Memory B cell (primary cell): ENCODE measurements around the gene NFKBIA.
"Not testable (repeated sequence)": the region's sequence is repeated elsewhere in the genome, so short reads cannot be mapped to it uniquely, and the experiment has no call there.

Source experiments
- ATAC-seq: fragments of 150-1000 bp; cut with Tn5 transposase; 2 replicates; pipeline ENCODE4 v1.10.0; 2021; ENCODE audit warnings: low read depth, mild to moderate bottlenecking, moderate library complexity
- DNase-seq, 2 donors: peaks; one replicate each; pipeline ENCODE4 v3.0.0; 2022; ENCODE audit warnings: low spot score in 2 of 2
- H3K27ac Mint-ChIP-seq: one replicate; pipeline ENCODE4 v1.8.0; 2022; ENCODE audit warnings: mild to moderate bottlenecking, moderate library complexity, mixed read lengths
- H3K27me3 Mint-ChIP-seq: one replicate; pipeline ENCODE4 v1.8.0; 2022; ENCODE audit warnings: mixed read lengths
- H3K36me3 Mint-ChIP-seq: one replicate; pipeline ENCODE4 v1.8.0; 2022; ENCODE audit warnings: mild to moderate bottlenecking, mixed read lengths
- H3K4me1 Mint-ChIP-seq: one replicate; pipeline ENCODE4 v1.8.0; 2022; ENCODE audit warnings: mixed read lengths
- H3K4me3 Mint-ChIP-seq: one replicate; pipeline ENCODE4 v1.8.0; 2022; ENCODE audit warnings: mild to moderate bottlenecking, moderate library complexity, mixed read lengths
- H3K9me3 Mint-ChIP-seq: one replicate; pipeline ENCODE4 v1.8.0; 2022; ENCODE audit warnings: mixed read lengths

The NFKBIA gene

DNA sequence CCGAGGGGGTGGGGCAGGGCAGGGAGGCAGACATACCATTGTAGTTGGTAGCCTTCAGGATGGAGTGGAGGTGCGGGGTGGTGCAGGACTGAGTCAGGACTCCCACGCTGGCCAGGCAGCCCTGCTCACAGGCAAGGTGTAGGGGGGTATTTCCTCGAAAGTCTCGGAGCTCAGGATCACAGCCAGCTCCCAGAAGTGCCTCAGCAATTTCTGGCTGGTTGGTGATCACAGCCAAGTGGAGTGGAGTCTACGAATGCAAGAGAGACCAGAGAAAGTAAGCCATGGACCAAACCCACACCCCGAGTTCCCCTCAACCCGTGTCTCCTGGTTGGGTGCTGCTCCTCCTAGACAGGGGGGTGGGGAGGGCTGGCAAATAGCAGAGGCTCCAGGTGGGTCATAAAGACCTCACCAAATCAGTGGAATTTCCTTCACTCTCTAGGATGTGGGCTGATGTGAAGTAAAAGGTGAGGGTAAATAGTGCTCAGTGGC lies 1.4 kb downstream of the NFKBIA start:
- Mint-ChIP-seq H3K27ac (peak overlapping the region; percentile 99), H3K4me1 (peaks cover 47% of the 10 kb centered on the region), H3K9me3 (no peaks in the 10 kb centered on the region), H3K4me3 (peak overlapping the region; percentile 91), H3K36me3 (peaks cover 33% of the 10 kb centered on the region), H3K27me3 (no peaks in the 10 kb centered on the region)
- no peak for ATAC-seq
- peak in 1 of 2 donors; percentile 42 for DNase-seq

GRCh38 chr14:35402323-35403113 lies 2.0 kb downstream of the NFKBIA start:
- no peak for DNase-seq

DNA sequence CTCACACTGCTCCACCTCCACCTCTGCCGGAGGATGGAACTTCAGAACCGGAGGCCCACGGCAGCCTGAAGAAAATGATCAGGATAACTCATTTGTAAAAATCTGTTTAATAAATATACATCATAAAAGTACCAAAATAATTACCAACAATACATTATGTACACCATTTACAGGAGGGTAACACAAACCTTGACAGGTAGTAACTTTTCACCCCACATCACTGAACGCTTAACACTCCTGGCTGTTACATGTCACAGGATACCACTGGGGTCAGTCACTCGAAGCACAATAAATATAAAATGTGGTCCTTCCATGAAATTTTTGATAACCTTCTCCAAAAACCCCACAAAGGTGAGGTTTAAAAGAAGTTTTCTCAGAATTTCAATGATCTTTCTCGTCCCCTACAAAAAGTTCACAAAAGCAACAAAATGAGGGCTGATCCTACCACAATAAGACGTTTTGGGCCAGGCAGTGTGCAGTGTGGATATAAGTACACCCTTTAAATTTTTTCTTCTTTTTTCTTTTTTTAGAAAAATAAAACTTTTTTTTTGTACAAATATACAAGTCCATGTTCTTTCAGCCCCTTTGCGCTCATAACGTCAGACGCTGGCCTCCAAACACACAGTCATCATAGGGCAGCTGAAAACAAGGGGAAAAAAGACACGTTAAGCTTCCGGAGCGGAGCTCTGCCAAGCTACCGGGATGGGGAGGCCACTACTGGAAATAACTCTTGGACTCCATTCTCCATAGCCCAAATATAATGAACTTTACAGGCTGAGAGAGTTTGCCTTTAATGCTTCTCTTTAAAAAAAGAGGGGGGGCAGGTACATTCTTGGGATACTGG lies 2.9 kb downstream of the NFKBIA start:
- Mint-ChIP-seq H3K9me3 (no peaks in the 10 kb centered on the region), H3K4me3 (peak overlapping the region; percentile 91), H3K4me1 (peaks cover 50% of the 10 kb centered on the region), H3K27me3 (no peaks in the 10 kb centered on the region), H3K27ac (peak overlapping the region; percentile 99), H3K36me3 (peaks cover 33% of the 10 kb centered on the region)
- no peak for DNase-seq
- no peak for ATAC-seq

More at GRCh38 chr14:35402323-35403113, 2.0 kb downstream of the NFKBIA start:
- H3K4me1 Mint-ChIP-seq: peaks cover 52% of the 10 kb centered on the region
- H3K27me3 Mint-ChIP-seq: no peaks in the 10 kb centered on the region
- no peaks in the 10 kb centered on the region for H3K9me3 Mint-ChIP-seq
- peak overlapping the region; percentile 99 for H3K27ac Mint-ChIP-seq
- peaks cover 33% of the 10 kb centered on the region for H3K36me3 Mint-ChIP-seq
- ATAC-seq: no peak
- H3K4me3 Mint-ChIP-seq: peak overlapping the region; percentile 91

- Mint-ChIP-seq H3K27ac (peak overlapping the region; percentile 99), H3K27me3 (no peaks in the 10 kb centered on the region), H3K36me3 (peaks cover 33% of the 10 kb centered on the region), H3K9me3 (no peaks in the 10 kb centered on the region), H3K4me3 (peak overlapping the region; percentile 47), H3K4me1 (peaks cover 42% of the 10 kb centered on the region)
- no peak for DNase-seq
- ATAC-seq: no peak
These were observed 3.7 kb downstream of the NFKBIA start for GRCh38 chr14:35400648-35401421.

- peak overlapping the region; percentile 88 for H3K27ac Mint-ChIP-seq
- H3K9me3 Mint-ChIP-seq: no peaks in the 10 kb centered on the region
- no peaks in the 10 kb centered on the region for H3K27me3 Mint-ChIP-seq
- peaks cover 37% of the 10 kb centered on the region for H3K4me1 Mint-ChIP-seq
- peaks cover 33% of the 10 kb centered on the region for H3K36me3 Mint-ChIP-seq
- no peak overlapping the region for H3K4me3 Mint-ChIP-seq
- ATAC-seq (no peak), DNase-seq (no peak)
These were observed 5.2 kb downstream of the NFKBIA start for GRCh38 chr14:35399083-35399937.

GRCh38 chr14:35398071-35398584 lies 6.4 kb downstream of the NFKBIA start:
- H3K4me3 Mint-ChIP-seq: peak overlapping the region; percentile 14
- DNase-seq: no peak
- peaks cover 35% of the 10 kb centered on the region for H3K4me1 Mint-ChIP-seq

DNA sequence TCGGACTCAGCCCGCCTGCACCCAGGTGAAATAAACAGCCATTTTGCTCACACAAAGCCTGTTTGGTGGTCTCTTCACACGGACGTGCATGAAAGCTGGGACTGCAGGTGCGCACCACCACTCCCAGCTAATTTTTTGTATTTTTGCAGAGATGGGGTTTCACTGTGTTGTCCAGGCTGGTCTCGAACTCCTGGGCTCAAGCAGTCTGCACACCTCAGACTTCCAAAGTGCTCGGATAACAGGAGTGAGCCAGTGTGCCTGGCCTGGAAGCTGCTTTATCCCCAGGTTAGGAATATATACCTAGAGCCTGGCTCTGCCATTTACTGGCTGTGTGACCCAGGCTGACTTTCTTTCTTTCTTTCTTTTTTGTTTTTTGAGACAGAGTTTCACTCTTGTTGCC lies 7.9 kb downstream of the NFKBIA start:
- DNase-seq, ATAC-seq, H3K27me3 Mint-ChIP-seq, H3K9me3 Mint-ChIP-seq: not testable (repeated sequence)
- H3K4me3 Mint-ChIP-seq: peak overlapping the region; percentile 21
- peak overlapping the region; percentile 39 for H3K27ac Mint-ChIP-seq
- peaks cover 16% of the 10 kb centered on the region for H3K36me3 Mint-ChIP-seq
- H3K4me1 Mint-ChIP-seq: peaks cover 26% of the 10 kb centered on the region

More at GRCh38 chr14:35398071-35398584, 6.4 kb downstream of the NFKBIA start:
- peak; percentile 36 for ATAC-seq
- peaks cover 27% of the 10 kb centered on the region for H3K36me3 Mint-ChIP-seq
- H3K9me3 Mint-ChIP-seq: no peaks in the 10 kb centered on the region
- H3K27me3 Mint-ChIP-seq: no peaks in the 10 kb centered on the region
- H3K27ac Mint-ChIP-seq: peak overlapping the region; percentile 43

GRCh38 chr14:35395283-35395682 lies 9.3 kb downstream of the NFKBIA start:
- DNase-seq: no peak
- Mint-ChIP-seq H3K4me1 (peaks cover 19% of the 10 kb centered on the region), H3K9me3 (no peaks in the 10 kb centered on the region), H3K4me3 (peak overlapping the region; percentile 78), H3K36me3 (peaks cover 10% of the 10 kb centered on the region), H3K27ac (peak overlapping the region; percentile 70), H3K27me3 (no peaks in the 10 kb centered on the region)
- peak; percentile 40 for ATAC-seq

- H3K27me3 Mint-ChIP-seq: no peaks in the 10 kb centered on the region
- no peak overlapping the region for H3K27ac Mint-ChIP-seq
These were observed 10.1 kb downstream of the NFKBIA start for GRCh38 chr14:35394326-35395013.

DNA sequence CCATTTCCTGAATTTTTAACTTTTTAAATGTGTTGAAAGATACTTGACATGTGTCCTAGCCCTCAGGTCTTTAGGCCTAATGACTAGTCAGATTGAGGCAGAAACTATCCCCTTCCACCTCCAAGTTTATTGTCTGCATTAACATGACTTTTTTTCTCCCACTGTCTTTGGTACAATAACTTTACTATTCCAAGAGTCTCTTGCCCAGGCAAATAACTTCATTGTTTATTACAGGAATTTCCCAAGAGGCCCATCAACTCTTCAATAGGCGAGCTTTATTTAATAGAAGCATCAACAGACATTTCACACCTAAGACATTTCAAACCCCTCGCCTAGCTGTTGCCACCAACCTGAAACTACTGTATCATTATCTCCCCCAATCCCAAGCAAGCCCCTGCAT lies 10.7 kb downstream of the NFKBIA start:
- Mint-ChIP-seq H3K9me3 (no peaks in the 10 kb centered on the region), H3K4me3 (no peak overlapping the region), H3K27ac (no peak overlapping the region), H3K36me3 (no peaks in the 10 kb centered on the region), H3K27me3 (no peaks in the 10 kb centered on the region), H3K4me1 (peaks cover 12% of the 10 kb centered on the region)
- ATAC-seq: no peak
- no peak for DNase-seq

More at GRCh38 chr14:35394326-35395013, 10.1 kb downstream of the NFKBIA start:
- Mint-ChIP-seq H3K9me3 (no peaks in the 10 kb centered on the region), H3K4me3 (no peak overlapping the region), H3K36me3 (peaks cover 6% of the 10 kb centered on the region), H3K4me1 (peaks cover 18% of the 10 kb centered on the region)
- ATAC-seq (no peak), DNase-seq (no peak)

DNA sequence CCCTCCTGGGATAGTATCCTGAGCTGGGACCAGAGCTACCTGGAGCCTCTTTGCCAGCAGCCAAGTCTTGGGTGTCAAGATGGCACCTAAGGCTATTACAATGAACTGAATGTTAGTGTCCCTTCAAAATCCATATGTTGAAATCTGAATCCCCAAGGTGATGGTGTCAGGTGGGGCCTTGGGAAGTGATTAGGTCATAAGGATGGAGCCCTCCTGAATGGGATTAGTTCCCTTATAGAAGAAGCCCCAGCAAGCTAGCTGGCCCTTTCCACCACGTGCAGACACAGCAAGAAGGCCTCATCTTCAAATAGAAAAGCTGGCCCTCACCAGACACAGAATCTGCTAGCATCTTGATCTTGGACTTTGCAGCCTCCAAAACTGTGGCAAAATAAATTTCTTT lies 12.4 kb downstream of the NFKBIA start:
- H3K4me3 Mint-ChIP-seq: no peak overlapping the region
- no peaks in the 10 kb centered on the region for H3K9me3 Mint-ChIP-seq
- no peak for ATAC-seq
- H3K4me1 Mint-ChIP-seq: no peaks in the 10 kb centered on the region
- H3K27me3 Mint-ChIP-seq: no peaks in the 10 kb centered on the region
- H3K36me3 Mint-ChIP-seq: no peaks in the 10 kb centered on the region
- DNase-seq: no peak
- no peak overlapping the region for H3K27ac Mint-ChIP-seq

- no peaks in the 10 kb centered on the region for H3K4me1 Mint-ChIP-seq
- H3K4me3 Mint-ChIP-seq: no peak overlapping the region
- no peak for DNase-seq
- H3K36me3 Mint-ChIP-seq: no peaks in the 10 kb centered on the region
- ATAC-seq: no peak
- H3K27me3 Mint-ChIP-seq: no peaks in the 10 kb centered on the region
- H3K9me3 Mint-ChIP-seq: no peaks in the 10 kb centered on the region
- H3K27ac Mint-ChIP-seq: no peak overlapping the region
These were observed 13.2 kb downstream of the NFKBIA start for GRCh38 chr14:35391388-35391710.
